GM21360 (cell line): ENCODE results near the gene LDB3.

ENCODE experiments used
- ATAC-seq: cut with Tn5 transposase; IDR thresholded peaks from one replicate; pipeline ENCODE4 v1.9.1; 2021; ENCODE audit warnings: mild to moderate bottlenecking, moderate library complexity; ENCODE audit not compliant: unreplicated experiment

Gene LDB3

DNA sequence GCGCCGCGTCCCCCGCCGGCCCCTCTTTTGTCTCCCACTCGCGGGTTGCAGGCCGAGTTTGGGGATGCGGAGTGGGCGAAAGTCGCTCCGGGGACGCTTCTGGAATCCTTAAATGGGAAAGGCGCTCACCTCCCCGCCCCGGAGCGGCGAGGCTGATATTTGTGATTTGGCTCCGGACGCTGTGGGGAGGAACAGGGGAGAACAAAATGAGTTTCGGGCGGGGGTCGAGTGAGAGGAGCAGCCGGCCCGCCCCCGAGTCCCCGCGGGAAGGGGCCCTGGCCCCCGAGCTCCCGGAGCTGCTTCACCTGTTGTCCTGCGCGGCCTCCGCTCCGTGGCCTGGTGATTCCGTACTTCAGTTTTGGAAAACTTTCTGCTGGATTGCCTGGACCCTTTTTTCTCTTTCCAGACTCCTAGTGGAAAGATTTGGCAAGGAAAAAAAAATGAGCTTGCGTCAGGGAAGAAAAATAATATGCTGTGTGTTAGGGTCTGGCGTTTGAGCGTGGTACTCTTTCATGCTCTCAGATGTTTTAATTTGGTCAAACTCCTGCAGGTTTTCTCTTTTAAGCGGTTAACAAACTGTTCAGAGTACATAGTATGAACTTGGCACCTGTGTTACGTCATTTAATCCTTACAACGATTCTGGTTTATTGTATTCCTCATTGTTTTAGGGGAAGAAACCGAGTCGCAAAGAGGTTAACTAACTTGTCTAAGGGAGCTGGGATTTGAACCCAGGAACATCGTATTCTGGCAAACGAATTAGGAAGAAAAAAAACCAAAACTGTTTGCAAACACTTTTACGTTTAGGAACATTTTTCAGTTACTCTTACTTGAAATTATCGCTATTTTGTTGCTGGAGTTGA lies 89.0 kb downstream of the LDB3 start:
- ATAC-seq: no peak

GRCh38 chr10:86758189-86759072 lies 90.1 kb downstream of the LDB3 start:
- ATAC-seq: no peak

GRCh38 chr10:86759073-86759672 lies 90.9 kb downstream of the LDB3 start:
- no peak for ATAC-seq

DNA sequence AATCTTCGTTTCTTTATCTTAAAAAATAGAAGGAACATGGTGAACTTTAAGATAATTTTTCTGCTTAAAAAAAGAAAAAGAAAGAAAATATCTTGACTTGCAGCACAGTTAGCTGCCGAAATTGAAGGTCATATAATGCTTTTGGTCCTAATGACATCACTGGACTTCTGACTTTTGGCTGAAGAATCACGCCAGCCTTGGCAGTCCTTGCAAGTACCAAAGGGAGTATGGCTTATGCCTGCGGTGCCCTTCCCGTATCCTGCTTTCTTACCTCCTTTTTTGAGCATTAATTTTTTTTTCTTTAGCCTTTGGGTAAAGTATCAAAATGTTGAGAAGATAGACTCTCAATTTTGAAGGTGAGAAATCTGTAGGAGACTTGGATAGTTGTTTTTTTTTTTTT lies 95.1 kb downstream of the LDB3 start:
- ATAC-seq: no peak

DNA sequence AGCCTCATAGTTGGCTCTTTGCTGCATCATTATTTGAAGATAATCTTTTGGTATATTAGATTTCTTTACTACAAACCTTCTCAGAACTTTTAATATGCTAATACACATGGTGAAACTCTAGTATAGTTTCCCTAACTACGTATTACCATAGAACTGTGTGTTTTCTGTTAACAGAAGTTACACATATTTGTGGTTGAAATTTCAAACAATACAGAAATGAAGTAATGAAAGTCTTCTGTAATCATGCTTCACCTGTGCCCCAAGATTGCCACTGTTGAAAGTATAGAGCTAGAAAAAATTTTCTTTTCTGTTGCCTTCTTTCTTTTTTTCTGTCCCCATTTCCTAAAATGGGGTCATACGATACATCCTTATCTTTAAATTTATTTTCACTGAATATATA lies 97.2 kb downstream of the LDB3 start:
- ATAC-seq: no peak

GRCh38 chr10:86768412-86769062 lies 100.2 kb downstream of the LDB3 start:
- ATAC-seq: no peak

GRCh38 chr10:86769991-86770390 lies 101.7 kb downstream of the LDB3 start:
- no peak for ATAC-seq

- ATAC-seq: no peak
These were observed 102.2 kb downstream of the LDB3 start for GRCh38 chr10:86770412-86770960.

DNA sequence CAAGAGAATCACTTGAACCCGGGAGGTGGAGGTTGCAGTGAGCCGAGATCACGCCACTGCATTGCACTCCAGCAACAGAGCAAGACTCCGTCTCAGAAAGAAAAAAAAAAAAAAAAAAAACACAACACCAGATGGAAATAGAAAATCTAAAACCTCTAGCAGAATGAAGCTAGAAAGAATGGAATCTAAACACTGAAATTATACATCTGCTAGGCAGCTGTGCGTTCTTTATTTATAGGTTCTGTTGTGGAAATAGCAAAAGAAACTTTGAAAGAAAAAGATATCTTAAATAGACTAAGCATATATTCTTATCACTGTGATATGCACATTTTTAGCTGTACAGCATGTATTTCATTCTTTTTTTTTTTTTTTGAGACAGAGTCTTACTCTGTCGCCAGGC lies 105.2 kb downstream of the LDB3 start:
- no peak for ATAC-seq

- peak; percentile 80 for ATAC-seq
These were observed 107.0 kb downstream of the LDB3 start for GRCh38 chr10:86775056-86775869.

GRCh38 chr10:86775870-86776180 lies 107.5 kb downstream of the LDB3 start:
- no peak for ATAC-seq

DNA sequence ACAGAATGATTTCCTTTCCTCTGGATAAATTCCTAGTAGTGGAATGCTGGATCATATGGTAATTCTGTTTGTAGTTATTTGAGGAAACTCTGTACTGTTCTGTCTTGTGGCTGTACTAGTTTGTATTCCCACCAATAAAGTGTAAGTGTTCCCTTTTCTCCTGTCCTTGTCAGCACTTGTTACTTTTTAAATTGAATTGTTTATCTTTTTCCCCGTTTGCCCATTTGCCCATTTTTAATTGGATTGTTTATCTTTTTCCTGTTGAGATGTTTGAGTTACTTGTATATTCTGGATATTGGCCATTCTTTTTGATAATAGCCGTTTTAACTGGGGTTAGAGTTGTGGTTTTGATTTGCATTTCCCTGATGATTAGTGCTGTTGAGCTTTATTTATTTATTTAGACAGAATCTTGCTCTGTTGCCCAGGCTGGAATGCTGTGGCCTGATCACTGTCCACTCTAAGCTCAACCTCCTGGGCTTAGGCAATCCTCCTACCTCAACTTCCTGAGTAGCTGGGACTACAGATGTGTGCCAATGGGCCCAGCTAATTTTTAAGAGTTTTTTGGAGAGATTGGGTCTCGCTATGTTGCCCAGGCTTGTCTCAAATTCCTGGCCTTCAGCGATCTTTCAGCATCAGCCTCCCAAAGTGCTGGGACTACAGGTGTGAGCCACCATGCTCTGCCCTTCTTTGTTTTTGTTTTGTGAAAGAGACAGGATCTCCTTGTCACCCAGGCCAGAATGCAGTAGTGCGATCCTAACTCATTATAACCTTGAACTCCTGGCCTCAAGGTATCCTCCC lies 111.1 kb downstream of the LDB3 start:
- ATAC-seq: no peak

GRCh38 chr10:86782701-86783418 lies 114.5 kb downstream of the LDB3 start:
- ATAC-seq: peak; percentile 95

DNA sequence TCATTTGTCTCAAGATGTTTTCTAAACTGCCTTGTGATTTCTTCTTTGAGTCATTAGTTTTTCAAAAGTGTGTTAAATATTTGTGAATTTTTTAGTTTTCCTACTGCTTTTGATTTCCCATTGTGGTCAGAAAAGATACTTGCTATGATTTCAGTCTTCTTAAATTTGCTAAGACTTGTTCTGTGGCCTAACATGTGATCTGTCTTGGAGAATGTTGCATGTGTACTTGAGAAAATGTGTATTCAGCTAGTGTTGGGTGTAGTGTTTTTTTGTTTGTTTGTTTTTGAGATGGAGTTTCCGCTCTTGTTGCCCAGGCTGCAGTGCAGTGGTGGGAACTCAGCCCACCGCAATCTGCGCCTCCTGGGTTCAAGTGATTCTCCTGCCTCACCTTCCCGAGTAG lies 116.7 kb downstream of the LDB3 start:
- ATAC-seq: no peak
